ELR (cell line): Measurements from ENCODE around the gene GMEB2.

Experiments used
- DNase-seq: peaks from one replicate; pipeline ENCODE4 v3.0.0-alpha.2; 2015; ENCODE audit warnings: low read depth

GMEB2 gene

GRCh38 chr20:63545814-63546213 is 81.1 kb downstream of the GMEB2 start:
- no peak for DNase-seq

- peak; percentile 81 for DNase-seq
Observed at GRCh38 chr20:63544958-63545516, 81.9 kb downstream of the GMEB2 start.

- no peak for DNase-seq
Observed at GRCh38 chr20:63544241-63544957, 82.5 kb downstream of the GMEB2 start.

GRCh38 chr20:63543733-63544132 is 83.2 kb downstream of the GMEB2 start:
- no peak for DNase-seq

GRCh38 chr20:63543131-63543530 is 83.8 kb downstream of the GMEB2 start:
- DNase-seq = no peak

DNA sequence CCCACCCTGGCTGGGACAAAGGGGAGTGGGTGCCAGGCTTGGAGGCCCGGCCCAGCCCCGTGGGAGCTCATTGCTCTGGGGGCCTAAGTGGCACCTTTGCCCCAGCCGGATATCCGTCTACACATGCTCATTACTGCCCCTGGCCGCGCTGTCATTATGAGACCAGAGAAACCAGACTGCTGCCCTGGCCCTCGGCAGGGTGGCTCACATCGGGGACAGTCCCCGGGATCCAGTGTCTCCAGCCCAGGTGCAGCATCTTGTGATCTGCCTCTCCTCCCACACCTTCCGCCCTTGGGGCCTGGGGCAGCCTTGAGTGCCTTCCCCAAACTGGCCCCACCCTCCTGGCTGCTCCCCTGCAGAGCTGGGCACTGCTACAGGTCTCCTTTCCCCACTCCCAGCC is 84.2 kb downstream of the GMEB2 start:
- DNase-seq = no peak

DNA sequence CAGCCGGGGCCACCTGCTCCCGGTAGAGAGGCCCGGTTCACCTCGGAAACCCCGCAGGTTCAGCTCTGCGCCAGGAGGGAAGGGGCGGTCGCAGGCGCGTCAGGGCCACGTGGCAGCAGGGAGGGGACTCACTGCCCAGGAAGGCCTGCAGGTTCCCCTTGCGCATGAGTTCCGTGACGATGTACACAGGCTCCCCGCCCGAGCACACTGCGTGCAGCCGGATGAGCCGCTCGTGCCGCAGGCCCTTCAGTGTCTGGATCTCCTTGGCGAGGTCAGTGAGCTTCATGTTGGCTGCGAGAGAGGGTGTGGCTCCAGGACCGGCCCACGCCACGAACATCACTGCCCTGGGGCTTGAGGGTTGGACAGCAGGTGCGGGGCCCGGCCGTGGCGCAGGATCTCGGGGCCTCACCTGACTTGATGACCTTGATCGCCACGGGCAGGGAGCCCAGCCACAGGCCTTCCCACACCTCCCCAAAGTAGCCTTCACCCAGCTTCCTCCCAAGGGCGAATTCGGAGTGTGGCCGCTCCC is 84.8 kb downstream of the GMEB2 start:
- DNase-seq = no peak

DNA sequence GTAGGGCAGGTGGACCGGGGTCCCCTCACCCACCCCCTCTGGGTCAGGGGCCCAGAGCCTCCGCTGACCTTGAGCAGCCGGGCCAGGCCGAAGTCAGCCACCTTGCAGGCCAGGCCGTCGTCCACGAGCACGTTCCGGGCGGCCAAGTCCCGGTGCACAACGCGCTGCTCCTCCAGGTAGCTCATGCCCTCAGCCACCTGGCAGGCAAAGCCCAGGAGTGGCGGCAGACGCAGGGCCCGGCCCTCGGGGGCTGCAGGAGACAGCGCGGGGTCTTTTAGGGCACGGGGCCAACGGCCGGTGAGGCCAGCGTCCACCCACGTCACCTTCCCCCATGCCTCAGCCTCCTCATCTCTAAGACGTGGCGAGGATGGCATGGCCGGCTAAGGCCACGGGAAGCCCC is 85.5 kb downstream of the GMEB2 start:
- no peak for DNase-seq

- peak; percentile 44 for DNase-seq
Observed at GRCh38 chr20:63540417-63541186, 86.3 kb downstream of the GMEB2 start.

- DNase-seq = no peak
Observed at GRCh38 chr20:63539441-63540370, 87.2 kb downstream of the GMEB2 start.

DNA sequence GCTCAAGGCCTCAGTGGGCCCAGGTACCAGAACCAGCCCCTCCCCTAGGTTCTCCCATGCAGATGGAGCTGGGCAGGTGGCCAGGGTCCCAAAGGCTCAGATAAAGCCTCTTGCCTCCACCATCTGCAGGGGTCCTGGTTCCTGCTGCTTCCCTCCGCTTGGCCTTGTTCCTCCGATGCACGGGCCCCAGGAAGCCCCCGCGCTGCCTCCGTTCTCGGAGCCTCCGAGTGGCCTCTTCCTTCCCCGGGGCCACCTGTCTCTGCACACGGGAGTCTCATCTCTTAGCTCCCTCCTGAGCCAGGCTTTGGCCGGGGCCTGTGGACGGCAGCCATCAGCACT is 87.8 kb downstream of the GMEB2 start:
- DNase-seq = no peak

GRCh38 chr20:63538204-63539091 is 88.5 kb downstream of the GMEB2 start:
- peak; percentile 74 for DNase-seq
